ENCODE measurements around the gene MYDGF. TPM values are rescaled to one million over a fixed set of nuclear protein-coding genes. Genes with fewer than 3 reads are reported as not detected.

MYDGF gene
- total RNA-seq, 1 experiment from 2014 or later: 426 TPM

DNA sequence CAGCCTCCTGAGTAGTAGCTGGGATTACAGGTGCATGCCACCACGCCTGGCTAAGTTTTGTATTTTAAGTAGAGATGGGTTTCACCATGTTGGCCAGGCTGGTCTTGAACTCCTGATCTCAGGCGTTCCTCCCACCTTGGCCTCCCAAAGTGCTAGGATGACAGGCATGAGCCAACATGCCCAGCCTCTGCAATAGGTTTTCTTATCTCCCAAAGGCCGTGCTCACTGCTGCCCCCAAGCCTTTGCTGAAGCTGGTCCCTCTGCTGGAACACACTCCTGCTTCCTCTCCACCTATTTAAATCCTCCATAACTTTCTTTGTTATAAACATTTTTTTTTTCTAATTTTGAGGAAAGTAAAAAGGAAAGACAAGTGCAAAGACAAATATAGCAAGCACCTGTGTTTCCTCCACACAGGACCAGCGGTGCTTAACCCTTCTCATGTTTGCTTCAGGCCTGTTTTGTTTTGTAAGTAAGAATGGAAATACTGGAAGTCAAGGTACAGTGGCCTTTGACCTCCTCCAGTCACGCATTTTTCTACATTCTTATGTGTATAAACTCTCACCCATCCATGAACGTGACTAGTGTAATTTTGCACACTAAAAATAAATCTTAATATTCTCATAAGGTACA is 45.3 kb downstream of the MYDGF start:
- Histone ChIP-seq H2AFZ (ENCODE audit: low read length) (no peak overlapping the region), H3K9ac (ENCODE audit: low read length) (no peak overlapping the region), H3K9me2 (replicated peaks; ENCODE audit: low read length) (no peaks in the 10 kb centered on the region), H3K36me3 (ENCODE audit: low read depth, low read length) (no peaks in the 10 kb centered on the region), H3F3A (ENCODE audit: low read length, unreplicated experiment) (no peaks in the 10 kb centered on the region), H3K4me1 (ENCODE audit: insufficient read depth, low read length) (no peaks in the 10 kb centered on the region), H3K27ac (ENCODE audit: low read length) (no peak overlapping the region), H3K27me3 (ENCODE audit: low read length) (peaks cover 5% of the 10 kb centered on the region), H3K4me2 (ENCODE audit: low read length) (no peak overlapping the region), H3K4me3 (ENCODE audit: low read length) (no peak overlapping the region), H3K9me3 (ENCODE audit: low read length) (no peaks in the 10 kb centered on the region), H3K79me2 (ENCODE audit: low read length) (no peaks in the 10 kb centered on the region), H4K20me1 (ENCODE audit: low read length) (no peaks in the 10 kb centered on the region)
- TF ChIP-seq, protein P1, sequence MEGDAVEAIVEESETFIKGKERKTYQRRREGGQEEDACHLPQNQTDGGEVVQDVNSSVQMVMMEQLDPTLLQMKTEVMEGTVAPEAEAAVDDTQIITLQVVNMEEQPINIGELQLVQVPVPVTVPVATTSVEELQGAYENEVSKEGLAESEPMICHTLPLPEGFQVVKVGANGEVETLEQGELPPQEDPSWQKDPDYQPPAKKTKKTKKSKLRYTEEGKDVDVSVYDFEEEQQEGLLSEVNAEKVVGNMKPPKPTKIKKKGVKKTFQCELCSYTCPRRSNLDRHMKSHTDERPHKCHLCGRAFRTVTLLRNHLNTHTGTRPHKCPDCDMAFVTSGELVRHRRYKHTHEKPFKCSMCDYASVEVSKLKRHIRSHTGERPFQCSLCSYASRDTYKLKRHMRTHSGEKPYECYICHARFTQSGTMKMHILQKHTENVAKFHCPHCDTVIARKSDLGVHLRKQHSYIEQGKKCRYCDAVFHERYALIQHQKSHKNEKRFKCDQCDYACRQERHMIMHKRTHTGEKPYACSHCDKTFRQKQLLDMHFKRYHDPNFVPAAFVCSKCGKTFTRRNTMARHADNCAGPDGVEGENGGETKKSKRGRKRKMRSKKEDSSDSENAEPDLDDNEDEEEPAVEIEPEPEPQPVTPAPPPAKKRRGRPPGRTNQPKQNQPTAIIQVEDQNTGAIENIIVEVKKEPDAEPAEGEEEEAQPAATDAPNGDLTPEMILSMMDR (conservative IDR thresholded peaks at IDR 0.05; ENCODE audit: low read depth, low read length): peak; percentile 63
- TF ChIP-seq EZH2 (IDR thresholded peaks at IDR 0.05; ENCODE audit: low read length, unreplicated experiment): no peak
- no peak for TF ChIP-seq EZH2phosphoT487 (IDR thresholded peaks at IDR 0.05; ENCODE audit: borderline replicate concordance, low read length)
- intact Hi-C loops (cut with micrococcal nuclease): no loop called here
- ChIA-PET POLR2A (ENCODE audit: unreplicated experiment) (no interaction called here), CTCF (no interaction called here)
- ATAC-seq: peak; percentile 74
- BruUV-seq (replicated peaks): no TSS peak
- DNase-seq: peak; percentile 49

- POLR2A ChIA-PET (ENCODE audit: unreplicated experiment): no interaction called here
Measured at GRCh38 chr19:4624301-4624700, 45.8 kb downstream of the MYDGF start.

More at GRCh38 chr19:4624301-4624700, 45.8 kb downstream of the MYDGF start:
- Histone ChIP-seq H3K4me2 (ENCODE audit: low read length) (no peak overlapping the region), H3K4me1 (ENCODE audit: insufficient read depth, low read length) (no peaks in the 10 kb centered on the region), H3K4me3 (ENCODE audit: low read length) (no peak overlapping the region), H3K9ac (ENCODE audit: low read length) (no peak overlapping the region), H3K9me2 (replicated peaks; ENCODE audit: low read length) (no peaks in the 10 kb centered on the region), H3K27me3 (ENCODE audit: low read length) (peaks cover 10% of the 10 kb centered on the region), H2AFZ (ENCODE audit: low read length) (no peak overlapping the region), H3K36me3 (ENCODE audit: low read depth, low read length) (no peaks in the 10 kb centered on the region), H3F3A (ENCODE audit: low read length, unreplicated experiment) (no peaks in the 10 kb centered on the region), H4K20me1 (ENCODE audit: low read length) (no peaks in the 10 kb centered on the region), H3K9me3 (ENCODE audit: low read length) (no peaks in the 10 kb centered on the region), H3K27ac (ENCODE audit: low read length) (no peak overlapping the region), H3K79me2 (ENCODE audit: low read length) (no peaks in the 10 kb centered on the region)
- no peak for DNase-seq
- CTCF ChIA-PET: no interaction called here
- no TSS peak for BruUV-seq (replicated peaks)
- ATAC-seq: no peak
- TF ChIP-seq EZH2 (IDR thresholded peaks at IDR 0.05; ENCODE audit: low read length, unreplicated experiment) (no peak), EZH2phosphoT487 (IDR thresholded peaks at IDR 0.05; ENCODE audit: borderline replicate concordance, low read length) (no peak)
- TF ChIP-seq, protein P1 (conservative IDR thresholded peaks at IDR 0.05; ENCODE audit: low read depth, low read length): no peak
- intact Hi-C loops (cut with micrococcal nuclease): no loop called here

Data from PC-3 (cell line).